ENCODE results near the gene FOCAD. TPM values are rescaled to one million over a fixed set of nuclear protein-coding genes. Genes with fewer than 3 reads are reported as not detected.

The FOCAD gene
- total RNA-seq, 1 experiment from 2014 or later: 82.1 TPM

- H3K36me3 ChIP-seq: no peaks in the 10 kb centered on the region
- H3K9me3 ChIP-seq: no peaks in the 10 kb centered on the region
- no peak for DNase-seq
- no peaks in the 10 kb centered on the region for H3K27me3 ChIP-seq
- H3K4me3 ChIP-seq: no peak overlapping the region
Measured at GRCh38 chr9:21023861-21024260, 339.8 kb downstream of the FOCAD start.

GRCh38 chr9:21027295-21027694 is 343.2 kb downstream of the FOCAD start:
- H3K36me3 ChIP-seq: no peaks in the 10 kb centered on the region
- H3K4me3 ChIP-seq: no peak overlapping the region
- H3K27me3 ChIP-seq: no peaks in the 10 kb centered on the region
- no peaks in the 10 kb centered on the region for H3K9me3 ChIP-seq
- DNase-seq: no peak

DNA sequence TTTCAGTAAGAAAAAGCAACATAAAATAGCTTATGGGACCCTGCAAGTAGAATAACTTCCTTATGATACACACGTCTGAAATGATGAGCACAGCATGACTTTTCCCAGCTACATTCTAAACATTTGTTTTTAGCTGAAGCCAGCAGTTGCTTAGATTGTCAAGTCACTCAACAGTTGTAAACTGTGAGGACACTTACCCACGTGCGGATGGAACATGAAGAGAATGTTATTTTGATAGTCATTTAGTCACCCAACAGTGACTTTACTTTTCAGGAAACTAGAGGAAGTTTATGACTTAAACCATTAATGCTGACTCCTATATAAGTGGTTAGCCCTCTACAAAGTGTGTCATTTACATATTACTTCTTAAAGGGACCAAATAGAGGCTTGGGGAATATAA is 344.4 kb downstream of the FOCAD start:
- Histone ChIP-seq H3K27me3 (no peaks in the 10 kb centered on the region), H3K9me3 (no peaks in the 10 kb centered on the region), H3K4me3 (no peak overlapping the region), H3K36me3 (no peaks in the 10 kb centered on the region)
- DNase-seq: peak; percentile 46

DNA sequence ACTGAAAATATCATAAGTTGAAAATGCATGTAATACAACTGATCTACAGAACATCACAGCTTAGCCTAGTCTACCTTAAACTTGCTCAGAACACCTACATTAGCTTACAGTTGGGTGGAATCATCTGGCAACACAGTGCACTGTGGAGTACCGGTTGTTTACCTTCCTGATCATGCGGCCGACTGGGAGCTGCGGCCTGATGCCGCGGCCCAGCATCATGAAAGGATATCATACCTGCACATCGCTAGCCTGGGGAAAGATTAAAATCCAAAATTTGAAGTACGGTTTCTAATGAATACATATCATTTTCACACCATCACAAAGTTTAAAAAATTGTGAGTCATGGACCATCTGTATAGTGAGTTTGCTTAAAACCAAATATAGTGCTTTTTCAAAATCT is 345.6 kb downstream of the FOCAD start:
- Histone ChIP-seq H3K4me3 (no peak overlapping the region), H3K9me3 (no peaks in the 10 kb centered on the region), H3K27me3 (no peaks in the 10 kb centered on the region), H3K36me3 (no peaks in the 10 kb centered on the region)
- no peak for DNase-seq

- Histone ChIP-seq H3K9me3 (no peaks in the 10 kb centered on the region), H3K4me3 (peak overlapping the region; percentile 39), H3K36me3 (no peaks in the 10 kb centered on the region), H3K27me3 (no peaks in the 10 kb centered on the region)
- DNase-seq: peak; percentile 71
Measured at GRCh38 chr9:21030389-21031035, 346.5 kb downstream of the FOCAD start.

GRCh38 chr9:21031091-21031807 is 347.2 kb downstream of the FOCAD start, which contains the start of gene HACD4:
TSS of gene HACD4 (minus strand) at chr9:21031640. CDS start at chr9:21031590, 50 bp downstream.
- no peaks in the 10 kb centered on the region for H3K27me3 ChIP-seq
- H3K4me3 ChIP-seq: peak within 1 kb of the TSS; percentile 39
- no peaks in the 10 kb centered on the region for H3K36me3 ChIP-seq
- no peaks in the 10 kb centered on the region for H3K9me3 ChIP-seq
- peak; percentile 96 for DNase-seq

GRCh38 chr9:21031808-21032183 is 347.7 kb downstream of the FOCAD start:
- no peaks in the 10 kb centered on the region for H3K27me3 ChIP-seq
- no peaks in the 10 kb centered on the region for H3K9me3 ChIP-seq
- DNase-seq: no peak
- no peaks in the 10 kb centered on the region for H3K36me3 ChIP-seq
- H3K4me3 ChIP-seq: peak overlapping the region; percentile 39

GRCh38 chr9:21037278-21037677 is 353.2 kb downstream of the FOCAD start:
- no peaks in the 10 kb centered on the region for H3K9me3 ChIP-seq
- no peak for DNase-seq

GRCh38 chr9:21039302-21039701 is 355.2 kb downstream of the FOCAD start:
- no peaks in the 10 kb centered on the region for H3K9me3 ChIP-seq

More at GRCh38 chr9:21037278-21037677, 353.2 kb downstream of the FOCAD start:
- Histone ChIP-seq H3K27me3 (no peaks in the 10 kb centered on the region), H3K4me3 (no peak overlapping the region), H3K36me3 (no peaks in the 10 kb centered on the region)

DNA sequence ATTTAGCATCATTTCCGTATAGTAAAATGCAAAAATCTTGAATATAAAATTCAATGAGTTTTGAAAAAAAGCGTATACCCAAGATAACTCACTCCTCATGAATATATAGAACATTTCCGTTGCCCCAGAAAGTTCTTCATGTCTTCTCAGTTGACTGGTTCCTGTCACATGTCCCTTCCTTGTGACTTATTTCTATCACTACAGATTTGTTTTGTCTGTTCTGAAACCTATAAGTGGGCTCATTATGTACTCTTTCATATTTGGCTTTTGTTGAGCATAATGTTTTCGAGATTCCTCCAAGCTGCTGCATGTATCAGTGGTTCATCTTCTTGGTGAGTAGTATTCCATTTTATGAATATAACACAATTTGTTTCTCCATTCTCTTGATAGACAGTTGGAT is 358.4 kb downstream of the FOCAD start:
- Histone ChIP-seq H3K9me3 (no peaks in the 10 kb centered on the region), H3K4me3 (no peak overlapping the region), H3K27me3 (no peaks in the 10 kb centered on the region), H3K36me3 (no peaks in the 10 kb centered on the region)
- no peak for DNase-seq

More at GRCh38 chr9:21039302-21039701, 355.2 kb downstream of the FOCAD start:
- no peaks in the 10 kb centered on the region for H3K27me3 ChIP-seq
- DNase-seq: no peak
- no peak overlapping the region for H3K4me3 ChIP-seq
- H3K36me3 ChIP-seq: no peaks in the 10 kb centered on the region

DNA sequence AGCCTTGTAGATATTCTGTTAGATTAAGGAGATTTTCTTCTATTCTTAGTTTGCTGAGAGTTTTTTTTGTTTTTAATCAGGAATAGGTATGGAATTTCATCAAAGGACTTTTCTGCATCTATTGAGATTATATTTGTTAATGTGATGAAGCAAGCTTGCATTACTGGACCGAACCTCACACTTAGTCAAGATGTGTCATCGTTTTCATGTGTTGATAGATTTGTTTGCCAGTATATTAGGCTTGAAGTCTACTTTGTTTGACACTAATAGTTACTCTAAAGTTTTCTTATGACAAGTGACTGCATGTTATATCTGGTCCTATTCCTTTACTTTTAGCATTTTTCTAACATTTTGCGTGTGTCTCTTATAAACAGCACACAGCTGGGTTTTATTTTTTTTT is 359.8 kb downstream of the FOCAD start:
- no peaks in the 10 kb centered on the region for H3K27me3 ChIP-seq
- H3K36me3 ChIP-seq: no peaks in the 10 kb centered on the region
- no peaks in the 10 kb centered on the region for H3K9me3 ChIP-seq
- no peak for DNase-seq
- H3K4me3 ChIP-seq: no peak overlapping the region

Other genes starting within 250 kb of the FOCAD start
- 50.7 and 69.9 TPM in 2 replicates for gene MLLT3, start 61.8 kb upstream of the FOCAD start, total RNA-seq (2014; rRNA removed; shearing (Covaris generic); ENCODE audit: low replicate concordance)